AG10803 (cell line): ENCODE measurements around the gene RABAC1.

Source experiments
- DNase-seq: peaks from one replicate; pipeline ENCODE4 v3.0.0; 2010; ENCODE audit warnings: low read depth
- H3K4me3 ChIP-seq: 2 replicates; pipeline ENCODE4 v1.5.1; 2011; ENCODE audit warnings: mild to moderate bottlenecking, low read length, control low read depth
- TF ChIP-seq, protein P1 (sequence below): conservative IDR thresholded peaks from 2 replicates; pipeline ENCODE4 v1.5.1; 2011; ENCODE audit warnings: mild to moderate bottlenecking, low read length, control low read depth, inconsistent platforms

Gene RABAC1

DNA sequence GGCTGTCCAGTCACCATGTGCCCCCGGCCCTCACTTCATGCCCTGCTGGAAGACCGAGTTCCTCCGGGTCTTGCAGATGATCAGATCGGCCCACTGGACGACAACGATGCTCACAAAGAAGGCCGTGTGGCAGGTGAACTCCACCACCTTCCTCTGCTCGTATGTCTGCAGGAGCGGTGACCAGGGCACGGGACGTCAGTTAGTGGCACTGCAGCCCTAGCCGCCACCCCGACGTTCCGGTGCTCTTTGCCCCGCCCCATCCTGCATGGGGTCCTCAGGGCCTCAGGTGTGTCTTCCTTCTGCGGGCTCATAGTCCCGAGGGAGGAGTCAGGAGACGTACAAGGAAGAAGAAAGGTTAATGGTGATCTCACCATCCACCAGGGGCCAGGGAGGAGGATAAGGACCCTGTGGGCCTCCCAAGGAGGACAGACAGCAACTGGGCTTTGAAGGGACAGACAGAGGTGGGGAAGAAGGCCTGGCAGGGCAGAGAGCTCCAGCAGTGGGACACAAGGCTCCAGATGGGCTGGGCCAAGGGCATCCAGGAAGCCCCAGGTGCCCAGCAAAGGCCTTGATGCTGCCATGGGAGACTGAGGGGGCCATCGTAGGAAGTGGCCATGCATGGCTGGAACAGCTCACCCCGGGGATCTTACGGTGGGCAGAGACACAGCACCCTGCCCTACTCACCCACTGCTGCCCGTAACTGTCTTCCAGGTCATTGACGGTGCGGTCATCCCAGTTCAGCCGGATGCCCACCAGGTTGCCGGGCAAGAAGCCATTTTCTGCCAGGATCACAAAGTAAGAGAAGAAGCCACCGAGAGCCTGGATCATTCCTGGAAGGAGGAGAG is 9.9 kb upstream of the RABAC1 start:
- no peak for DNase-seq
- no peak overlapping the region for H3K4me3 ChIP-seq
- TF ChIP-seq, protein P1, sequence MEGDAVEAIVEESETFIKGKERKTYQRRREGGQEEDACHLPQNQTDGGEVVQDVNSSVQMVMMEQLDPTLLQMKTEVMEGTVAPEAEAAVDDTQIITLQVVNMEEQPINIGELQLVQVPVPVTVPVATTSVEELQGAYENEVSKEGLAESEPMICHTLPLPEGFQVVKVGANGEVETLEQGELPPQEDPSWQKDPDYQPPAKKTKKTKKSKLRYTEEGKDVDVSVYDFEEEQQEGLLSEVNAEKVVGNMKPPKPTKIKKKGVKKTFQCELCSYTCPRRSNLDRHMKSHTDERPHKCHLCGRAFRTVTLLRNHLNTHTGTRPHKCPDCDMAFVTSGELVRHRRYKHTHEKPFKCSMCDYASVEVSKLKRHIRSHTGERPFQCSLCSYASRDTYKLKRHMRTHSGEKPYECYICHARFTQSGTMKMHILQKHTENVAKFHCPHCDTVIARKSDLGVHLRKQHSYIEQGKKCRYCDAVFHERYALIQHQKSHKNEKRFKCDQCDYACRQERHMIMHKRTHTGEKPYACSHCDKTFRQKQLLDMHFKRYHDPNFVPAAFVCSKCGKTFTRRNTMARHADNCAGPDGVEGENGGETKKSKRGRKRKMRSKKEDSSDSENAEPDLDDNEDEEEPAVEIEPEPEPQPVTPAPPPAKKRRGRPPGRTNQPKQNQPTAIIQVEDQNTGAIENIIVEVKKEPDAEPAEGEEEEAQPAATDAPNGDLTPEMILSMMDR = no peak

DNA sequence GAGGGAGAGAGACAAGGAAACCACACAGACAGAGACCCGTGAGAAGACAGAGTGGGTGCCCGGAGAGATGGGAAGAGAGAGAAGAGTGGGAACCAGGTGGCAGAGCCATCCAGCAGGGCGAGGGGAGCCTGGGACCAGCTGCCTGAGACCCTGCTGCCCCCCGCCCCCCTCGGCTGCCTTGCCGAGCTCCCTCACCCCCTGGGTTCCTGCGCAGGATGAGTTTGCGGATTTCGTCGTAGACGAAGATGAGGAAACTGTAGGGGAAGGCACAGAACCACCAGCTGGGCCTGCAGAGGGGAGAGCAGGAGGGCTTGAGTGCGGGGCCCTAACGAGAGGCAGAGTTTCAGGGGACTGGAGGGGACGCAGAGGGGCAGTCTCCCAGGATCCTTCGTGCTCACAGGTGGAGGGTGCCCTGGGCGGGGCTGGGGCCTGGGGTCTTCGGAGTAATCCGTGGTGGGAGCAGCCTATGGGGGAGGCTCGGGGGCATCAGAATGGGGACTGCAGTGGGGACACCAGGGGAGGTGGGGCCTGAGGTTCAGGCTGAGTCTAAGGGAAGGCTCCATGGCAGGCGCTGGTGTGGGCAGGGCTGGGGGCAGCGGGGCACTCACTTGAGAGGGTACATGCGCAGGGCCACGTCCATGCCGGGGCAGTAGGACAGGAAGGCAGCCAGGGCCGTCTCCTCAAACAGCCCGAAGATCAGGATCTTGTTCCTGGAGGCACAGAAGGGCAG is 8.1 kb upstream of the RABAC1 start:
- DNase-seq = no peak
- TF ChIP-seq, protein P1 = no peak

DNA sequence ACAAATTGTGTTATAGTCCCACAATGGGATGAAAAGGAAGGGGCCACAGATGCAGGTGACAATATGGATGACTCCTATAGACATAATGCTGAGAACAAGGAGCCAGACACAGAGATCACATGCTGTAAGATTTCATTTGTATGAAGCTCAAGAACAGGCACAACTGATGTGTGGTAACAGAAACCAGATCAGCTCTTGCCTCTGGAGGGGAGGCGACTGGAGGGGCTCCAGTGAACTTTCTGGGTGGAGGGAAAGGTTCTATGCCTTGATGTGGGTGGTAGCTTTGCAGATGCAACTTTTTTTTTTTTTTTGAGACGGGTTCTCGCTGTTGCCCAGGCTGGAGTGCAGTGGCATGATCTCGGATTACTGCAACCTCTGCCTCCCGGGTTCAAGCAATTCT is 6.0 kb upstream of the RABAC1 start:
- no peak for DNase-seq
- TF ChIP-seq, protein P1 = no peak
- no peak overlapping the region for H3K4me3 ChIP-seq

More for the DNA sequence above, 8.1 kb upstream of the RABAC1 start:
- no peak overlapping the region for H3K4me3 ChIP-seq

DNA sequence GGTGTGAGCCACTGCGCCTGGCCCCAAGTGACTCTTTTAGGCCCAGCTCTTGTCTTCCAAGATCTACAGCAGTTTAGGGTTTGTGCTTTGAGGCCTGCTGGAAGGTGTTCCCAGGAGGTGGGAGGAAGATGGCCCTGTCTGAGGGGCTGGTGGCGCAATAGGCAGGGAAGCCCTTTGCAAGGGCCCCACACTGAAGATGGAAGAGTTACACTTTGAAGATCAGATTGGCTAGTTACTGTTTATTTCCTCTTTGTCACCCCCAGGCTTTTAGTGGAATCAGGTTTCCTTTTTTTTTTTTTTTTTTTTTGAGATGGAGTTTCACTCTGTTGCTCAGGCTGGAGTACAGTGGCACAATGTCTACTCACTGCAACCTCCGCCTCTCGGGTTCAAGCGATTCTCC is 1.9 kb upstream of the RABAC1 start:
- no peak overlapping the region for H3K4me3 ChIP-seq
- DNase-seq = no peak
- TF ChIP-seq, protein P1 = no peak

DNA sequence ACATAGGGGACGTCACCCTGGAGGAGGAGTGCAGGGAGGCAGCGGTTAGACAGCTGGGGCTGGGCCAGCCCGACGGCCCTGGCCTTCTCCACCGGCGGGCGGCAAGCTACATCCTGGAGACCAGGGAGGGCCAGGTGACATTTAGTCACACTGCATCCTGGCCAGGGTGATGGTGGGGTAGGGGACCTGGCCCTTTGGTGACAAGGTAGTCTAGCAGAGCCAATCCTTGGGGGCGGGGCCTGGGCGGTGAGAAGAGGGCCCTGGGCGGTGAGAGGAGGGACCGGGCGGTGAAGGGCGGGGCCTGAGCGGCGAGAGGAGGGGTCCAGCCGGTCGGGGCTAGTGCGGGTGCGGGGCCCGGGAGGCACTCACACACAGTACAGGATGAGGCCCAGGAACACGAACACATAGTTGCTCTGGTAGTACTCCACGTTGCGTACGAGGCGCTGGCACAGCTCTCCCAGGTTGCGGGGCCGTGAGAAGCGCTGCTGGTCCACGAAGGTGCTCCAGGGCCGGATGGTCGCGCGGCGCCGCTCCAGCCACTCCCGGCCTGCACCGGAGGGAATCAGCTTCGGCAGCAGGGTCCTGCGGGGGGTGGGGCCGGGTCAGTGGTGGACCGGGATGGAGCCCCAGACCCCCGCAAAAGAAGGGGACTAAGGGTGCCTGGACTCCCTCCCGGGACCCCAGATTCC is 610 bp downstream of the RABAC1 start:
- TF ChIP-seq, protein P1 = no peak
- DNase-seq = peak; percentile 64
- peak overlapping the region; percentile 94 for H3K4me3 ChIP-seq

DNA sequence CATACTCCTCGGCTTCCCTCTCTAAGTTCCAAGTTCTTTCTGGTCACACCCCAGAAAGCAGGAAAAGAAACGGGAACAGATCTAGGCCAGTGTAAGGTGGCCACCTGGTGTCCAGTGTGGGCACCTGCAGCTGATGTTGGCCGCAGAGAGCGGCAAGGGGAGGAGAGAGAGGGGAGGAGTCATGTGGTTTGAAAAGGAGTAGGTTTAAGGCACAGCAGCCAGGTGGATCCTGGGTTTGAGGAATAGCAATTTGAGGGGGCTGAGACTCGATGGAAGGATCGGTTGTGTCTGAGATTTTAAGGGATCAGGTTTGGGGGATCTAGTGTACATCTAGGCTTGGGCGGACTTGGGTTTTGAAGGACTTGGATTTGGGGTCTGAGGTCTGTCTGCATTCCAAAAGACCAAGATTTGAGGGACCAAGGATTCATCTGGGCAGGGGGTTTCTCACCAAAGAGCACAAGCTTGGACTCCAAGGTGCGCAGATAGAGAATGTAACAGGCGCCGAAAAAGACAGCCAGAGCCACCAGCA is 1.2 kb downstream of the RABAC1 start:
- H3K4me3 ChIP-seq = peak overlapping the region; percentile 94
- TF ChIP-seq, protein P1 = peak; percentile 73
- DNase-seq = peak; percentile 79
